ENCODE measurements around the gene ZFYVE19.

- TF ChIP-seq POLR2AphosphoS5 (IDR thresholded peaks at IDR 0.05; ENCODE audit: low read depth, low read length) (no peak), CTCF (IDR thresholded peaks at IDR 0.05) (no peak)
These were observed 31.9 kb upstream of the ZFYVE19 start for GRCh38 chr15:40775007-40775406.

Data from Panc1 (cell line).